Activated naive CD4-positive, alpha-beta T cell treated with anti-CD3 and anti-CD28 coated beads for 36 hours (primary cell): Measurements from ENCODE around the gene SHMT2. TPM values are rescaled to one million over a fixed set of nuclear protein-coding genes. Genes with fewer than 3 reads are reported as not detected.
A peak's percentile ranks its signal among the peaks of the same experiment; 100 is the strongest.

Experiments
- CTCF ChIA-PET: fragments of 350-600 bp; sonication (Branson Sonifier 250); formaldehyde crosslinking; loops from one replicate; lab custom pipeline; 2021; ENCODE audit warnings: antibody characterized with exemption; lab: Charles Lee
- DNase-seq: peaks from one replicate; pipeline ENCODE4 v3.0.0-alpha.2; 2020
- H3K27ac Mint-ChIP-seq: one replicate; pipeline ENCODE4 v1.8.0; 2021; ENCODE audit warnings: mild to moderate bottlenecking, mixed read lengths
- H3K27me3 Mint-ChIP-seq: one replicate; pipeline ENCODE4 v1.8.0; 2021; ENCODE audit warnings: low read depth, mixed read lengths
- H3K36me3 Mint-ChIP-seq: one replicate; pipeline ENCODE4 v1.8.0; 2021; ENCODE audit warnings: low read depth, mixed read lengths
- H3K4me1 Mint-ChIP-seq: one replicate; pipeline ENCODE4 v1.8.0; 2021; ENCODE audit warnings: low read depth, mixed read lengths
- H3K4me3 Mint-ChIP-seq: one replicate; pipeline ENCODE4 v1.8.0; 2021; ENCODE audit warnings: mild to moderate bottlenecking, moderate library complexity, mixed read lengths
- H3K9me3 Mint-ChIP-seq: one replicate; pipeline ENCODE4 v1.8.0; 2021; ENCODE audit warnings: mixed read lengths
- intact Hi-C: fragments of 100-400 bp; cut with micrococcal nuclease; formaldehyde crosslinking; loops from one replicate; pipeline ENCODE4 v1.15.1; 2023
- total RNA-seq, 2 experiments: library from RNA; stranded (reverse); gene quantifications; one replicate each; pipeline ENCODE4 v1.2.3, GENCODE V29; 2021

The SHMT2 gene
- 100 to 1,000 TPM; 542 to 552 TPM for total RNA-seq

- CTCF ChIA-PET = interaction anchor here (0.6 to 12.9 kb wide), 11 partner anchors 8 to 250 kb away, joined by 3 to 290 read pairs (median 4); partner anchors contain the start of genes ARHGAP9, GLI1 and STAT6
Measured at GRCh38 chr12:57229634-57230380, at the start of gene SHMT2. SHMT2 (plus strand) TSS chr12:57229711; CDS start chr12:57229779, 68 bp downstream.

GRCh38 chr12:57180321-57180989 lies 49.1 kb upstream of the SHMT2 start:
- Mint-ChIP-seq H3K27me3 (no peaks in the 10 kb centered on the region), H3K36me3 (no peaks in the 10 kb centered on the region), H3K4me1 (no peaks in the 10 kb centered on the region), H3K27ac (no peak overlapping the region), H3K9me3 (no peaks in the 10 kb centered on the region), H3K4me3 (no peak overlapping the region)
- no peak for DNase-seq
- intact Hi-C loops = loop anchor here (5.0 kb wide), 1 partner anchor 423 kb away; no protein-coding TSS in a partner anchor
- CTCF ChIA-PET = interaction anchor here (0.9 to 6.0 kb wide), 6 partner anchors 8 to 121 kb away, joined by 3 to 125 read pairs (median 5); no protein-coding TSS in a partner anchor

More at GRCh38 chr12:57229634-57230380, at the start of gene SHMT2:
- Mint-ChIP-seq H3K4me3 (peak within 1 kb of the TSS; percentile 95), H3K36me3 (peaks cover 53% of the 10 kb centered on the region), H3K9me3 (no peaks in the 10 kb centered on the region), H3K27me3 (peaks cover 21% of the 10 kb centered on the region), H3K4me1 (peaks cover 61% of the 10 kb centered on the region), H3K27ac (peak within 1 kb of the TSS; percentile 94)
- peak; percentile 97 for DNase-seq
- intact Hi-C loops = loop anchor here (1.0 to 10.0 kb wide), 3 partner anchors 9 to 615 kb away; partner anchors contain the start of gene CTDSP2

- Mint-ChIP-seq H3K36me3 (no peaks in the 10 kb centered on the region), H3K27ac (no peak overlapping the region), H3K4me3 (no peak overlapping the region), H3K27me3 (no peaks in the 10 kb centered on the region), H3K4me1 (no peaks in the 10 kb centered on the region), H3K9me3 (no peaks in the 10 kb centered on the region)
- CTCF ChIA-PET = interaction anchor here (0.6 to 6.0 kb wide), 9 partner anchors 9 to 172 kb away, joined by 3 to 125 read pairs (median 6); no protein-coding TSS in a partner anchor
- intact Hi-C loops = loop anchor here (5.0 kb wide), 1 partner anchor 424 kb away; no protein-coding TSS in a partner anchor
- no peak for DNase-seq
Measured at GRCh38 chr12:57181072-57181471, 48.4 kb upstream of the SHMT2 start.

GRCh38 chr12:57181561-57182155 lies 47.9 kb upstream of the SHMT2 start:
- Mint-ChIP-seq H3K4me3 (no peak overlapping the region), H3K27me3 (no peaks in the 10 kb centered on the region), H3K9me3 (no peaks in the 10 kb centered on the region), H3K4me1 (no peaks in the 10 kb centered on the region), H3K27ac (no peak overlapping the region), H3K36me3 (no peaks in the 10 kb centered on the region)
- no peak for DNase-seq
- intact Hi-C loops = loop anchor here (5.0 kb wide), 1 partner anchor 424 kb away; no protein-coding TSS in a partner anchor
- CTCF ChIA-PET = interaction anchor here (0.6 to 6.0 kb wide), 17 partner anchors 9 to 553 kb away, joined by 3 to 125 read pairs (median 4); partner anchors contain the start of gene TAC3

- no peaks in the 10 kb centered on the region for H3K27me3 Mint-ChIP-seq
- no peak overlapping the region for H3K4me3 Mint-ChIP-seq
- no peaks in the 10 kb centered on the region for H3K4me1 Mint-ChIP-seq
- no peaks in the 10 kb centered on the region for H3K9me3 Mint-ChIP-seq
- no peaks in the 10 kb centered on the region for H3K36me3 Mint-ChIP-seq
- CTCF ChIA-PET = interaction anchor here (0.5 to 6.0 kb wide), 23 partner anchors 8 to 440 kb away, joined by 3 to 125 read pairs (median 4); partner anchors contain the start of genes LRP1-AS, TAC3 and ZBTB39
- DNase-seq = peak; percentile 90
- intact Hi-C loops = loop anchor here (1.0 to 5.0 kb wide), 4 partner anchors 59 to 426 kb away; no protein-coding TSS in a partner anchor
- H3K27ac Mint-ChIP-seq = no peak overlapping the region
Measured at GRCh38 chr12:57182918-57183575, 46.5 kb upstream of the SHMT2 start.

GRCh38 chr12:57183939-57184725 lies 45.4 kb upstream of the SHMT2 start:
- DNase-seq = no peak
- Mint-ChIP-seq H3K27ac (no peak overlapping the region), H3K4me3 (no peak overlapping the region), H3K27me3 (no peaks in the 10 kb centered on the region), H3K9me3 (no peaks in the 10 kb centered on the region), H3K4me1 (no peaks in the 10 kb centered on the region), H3K36me3 (no peaks in the 10 kb centered on the region)
- intact Hi-C loops = loop anchor here (1.0 to 5.0 kb wide), 4 partner anchors 60 to 427 kb away; no protein-coding TSS in a partner anchor
- CTCF ChIA-PET = interaction anchor here (0.6 to 6.0 kb wide), 15 partner anchors 9 to 457 kb away, joined by 3 to 125 read pairs (median 5); partner anchors contain the start of genes LRP1 and LRP1-AS

- intact Hi-C loops = no loop called here
- Mint-ChIP-seq H3K27ac (no peak overlapping the region), H3K4me1 (no peaks in the 10 kb centered on the region), H3K4me3 (no peak overlapping the region), H3K9me3 (no peaks in the 10 kb centered on the region), H3K36me3 (no peaks in the 10 kb centered on the region), H3K27me3 (no peaks in the 10 kb centered on the region)
- DNase-seq = no peak
- CTCF ChIA-PET = interaction anchor here (0.8 to 6.0 kb wide), 6 partner anchors 12 to 63 kb away, joined by 3 to 125 read pairs (median 8); partner anchors contain the start of gene LRP1
Measured at GRCh38 chr12:57185403-57185802, 44.1 kb upstream of the SHMT2 start.

- no peak for DNase-seq
- CTCF ChIA-PET = interaction anchor here (0.7 to 3.3 kb wide), 9 partner anchors 10 to 199 kb away, joined by 3 to 17 read pairs (median 4); partner anchors contain the start of gene LRP1
- H3K27ac Mint-ChIP-seq = no peak overlapping the region
- intact Hi-C loops = no loop called here
- no peaks in the 10 kb centered on the region for H3K36me3 Mint-ChIP-seq
- no peaks in the 10 kb centered on the region for H3K9me3 Mint-ChIP-seq
- H3K4me1 Mint-ChIP-seq = no peaks in the 10 kb centered on the region
- no peak overlapping the region for H3K4me3 Mint-ChIP-seq
- H3K27me3 Mint-ChIP-seq = no peaks in the 10 kb centered on the region
Measured at GRCh38 chr12:57185906-57186508, 43.5 kb upstream of the SHMT2 start.

GRCh38 chr12:57187222-57188089 lies 42.1 kb upstream of the SHMT2 start:
- no peak overlapping the region for H3K4me3 Mint-ChIP-seq

GRCh38 chr12:57188090-57188425 lies 41.5 kb upstream of the SHMT2 start:
- Mint-ChIP-seq H3K4me3 (no peak overlapping the region), H3K27me3 (no peaks in the 10 kb centered on the region), H3K4me1 (no peaks in the 10 kb centered on the region), H3K9me3 (no peaks in the 10 kb centered on the region), H3K27ac (no peak overlapping the region), H3K36me3 (no peaks in the 10 kb centered on the region)
- intact Hi-C loops = no loop called here
- CTCF ChIA-PET = interaction anchor here (0.6 to 3.3 kb wide), 6 partner anchors 12 to 266 kb away, joined by 3 to 17 read pairs (median 8); no protein-coding TSS in a partner anchor
- no peak for DNase-seq

More at GRCh38 chr12:57187222-57188089, 42.1 kb upstream of the SHMT2 start:
- H3K9me3 Mint-ChIP-seq = no peaks in the 10 kb centered on the region
- H3K4me1 Mint-ChIP-seq = no peaks in the 10 kb centered on the region
- CTCF ChIA-PET = interaction anchor here (0.6 to 3.3 kb wide), 6 partner anchors 11 to 267 kb away, joined by 3 to 17 read pairs (median 8); no protein-coding TSS in a partner anchor
- H3K27ac Mint-ChIP-seq = no peak overlapping the region
- H3K27me3 Mint-ChIP-seq = no peaks in the 10 kb centered on the region
- intact Hi-C loops = no loop called here
- DNase-seq = no peak
- H3K36me3 Mint-ChIP-seq = no peaks in the 10 kb centered on the region
